ENCODE measurements around the gene ABTB2. TPM values are rescaled to one million over a fixed set of nuclear protein-coding genes. Genes with fewer than 3 reads are reported as not detected.

The ABTB2 gene
- total and polyA plus RNA-seq, 2 of the 8 experiments (the other 6 are each of a cell fraction or from before 2014, with no cell fraction given), result 7.7 to 10.2 TPM

- TF ChIP-seq CHD7 (IDR thresholded peaks at IDR 0.05; ENCODE audit: insufficient replicate concordance, low read length) (no peak), PHF8 (conservative IDR thresholded peaks at IDR 0.05; ENCODE audit: low read depth, low read length) (no peak), CEBPB (IDR thresholded peaks at IDR 0.05; ENCODE audit: low read depth, low read length) (no peak), SP4 (IDR thresholded peaks at IDR 0.05; ENCODE audit: low read length) (no peak), RXRA (IDR thresholded peaks at IDR 0.05; ENCODE audit: insufficient read depth, low read depth, low read length) (no peak)
Measured at GRCh38 chr11:34379079-34379478, 21.3 kb upstream of the ABTB2 start (continued).
